HepG2 (cell line): ENCODE results near the gene UST. TPM values are rescaled to one million over a fixed set of nuclear protein-coding genes. Genes with fewer than 3 reads are reported as not detected.
A peak's percentile ranks its signal among the peaks of the same experiment; 100 is the strongest.

Experiments used
- ETS1 ChIP-seq: sonication (generic); formaldehyde crosslinking; IDR thresholded peaks from 2 replicates; pipeline ENCODE4 v1.4.0; 2020; ENCODE audit warnings: missing genetic modification reagents
- KMT2A ChIP-seq: sonication (generic); formaldehyde crosslinking; IDR thresholded peaks from 2 replicates; pipeline ENCODE4 v1.4.0; 2020; ENCODE audit warnings: missing genetic modification reagents
- MED8 ChIP-seq: sonication (generic); formaldehyde crosslinking; IDR thresholded peaks from 2 replicates; pipeline ENCODE4 v1.8.1; 2023; ENCODE audit warnings: mild to moderate bottlenecking, missing genetic modification reagents; ENCODE audit not compliant: insufficient replicate concordance
- PHF5A ChIP-seq: IDR thresholded peaks from one replicate; pipeline ENCODE4 v1.6.1; 2018; ENCODE audit warnings: low read depth, missing genetic modification reagents; ENCODE audit not compliant: unreplicated experiment
- PRMT3 ChIP-seq: sonication (generic); formaldehyde crosslinking; IDR thresholded peaks from 2 replicates; pipeline ENCODE4 v1.8.1; 2022; ENCODE audit warnings: low read depth, mild to moderate bottlenecking, moderate library complexity, missing genetic modification reagents, borderline replicate concordance
- RBAK ChIP-seq: sonication (generic); formaldehyde crosslinking; IDR thresholded peaks from 2 replicates; pipeline ENCODE4 v1.5.1; 2020; ENCODE audit warnings: mild to moderate bottlenecking, missing genetic modification reagents
- ZFP36L2 ChIP-seq: sonication (generic); formaldehyde crosslinking; IDR thresholded peaks from 2 replicates; pipeline ENCODE4 v1.4.0; 2020; ENCODE audit warnings: missing genetic modification reagents
- ZNF639 ChIP-seq: conservative IDR thresholded peaks from 2 replicates; pipeline ENCODE4 v1.6.1; 2018; ENCODE audit warnings: missing genetic modification reagents
- ZNF646 ChIP-seq: sonication (generic); formaldehyde crosslinking; IDR thresholded peaks from 2 replicates; pipeline ENCODE4 v1.9.0; 2021; ENCODE audit warnings: mild to moderate bottlenecking, missing genetic modification reagents
- polyA plus RNA-seq, 8 experiments: library from polyadenylated mRNA; depleted of rRNA in 3 of 8; stranded (reverse) in 7 of 8; unstranded in 1 of 8; fragments of >200 nt; fragmentation: Illumina TruSeq in 4 of 8; extraction: Trizol in 4 of 8; gene quantifications; 2 replicates each; pipeline versions ENCODE4 v1.2.1 to v1.2.3, GENCODE V29; 2011 to 2016; ENCODE audit warnings: low read depth in 4 of 8, missing spikeins in 1 of 8, mixed read lengths in 1 of 8; ENCODE audit not compliant: insufficient read depth in 1 of 8
- total RNA-seq, 5 experiments: library from RNA; depleted of rRNA; stranded (reverse); fragments of >200 nt; fragmentation: Illumina TruSeq; extraction: Trizol; gene quantifications; 2 replicates each; pipeline ENCODE4 v1.2.3, GENCODE V29; 2016; ENCODE audit warnings: low read depth in 1 of 5
- TF ChIP-seq, protein P1 (sequence below): sonication (generic); formaldehyde crosslinking; IDR thresholded peaks from 2 replicates; pipeline ENCODE4 v1.5.1; 2020; ENCODE audit warnings: mild to moderate bottlenecking, missing genetic modification reagents, borderline replicate concordance

UST gene
- total and polyA plus RNA-seq, 2 of the 13 experiments (the other 11 are each of a cell fraction or from before 2014, with no cell fraction given): 0.27 TPM; not detected in 1

GRCh38 chr6:148979014-148979901, 232.4 kb downstream of the UST start (continued):
- TF ChIP-seq, protein P1, sequence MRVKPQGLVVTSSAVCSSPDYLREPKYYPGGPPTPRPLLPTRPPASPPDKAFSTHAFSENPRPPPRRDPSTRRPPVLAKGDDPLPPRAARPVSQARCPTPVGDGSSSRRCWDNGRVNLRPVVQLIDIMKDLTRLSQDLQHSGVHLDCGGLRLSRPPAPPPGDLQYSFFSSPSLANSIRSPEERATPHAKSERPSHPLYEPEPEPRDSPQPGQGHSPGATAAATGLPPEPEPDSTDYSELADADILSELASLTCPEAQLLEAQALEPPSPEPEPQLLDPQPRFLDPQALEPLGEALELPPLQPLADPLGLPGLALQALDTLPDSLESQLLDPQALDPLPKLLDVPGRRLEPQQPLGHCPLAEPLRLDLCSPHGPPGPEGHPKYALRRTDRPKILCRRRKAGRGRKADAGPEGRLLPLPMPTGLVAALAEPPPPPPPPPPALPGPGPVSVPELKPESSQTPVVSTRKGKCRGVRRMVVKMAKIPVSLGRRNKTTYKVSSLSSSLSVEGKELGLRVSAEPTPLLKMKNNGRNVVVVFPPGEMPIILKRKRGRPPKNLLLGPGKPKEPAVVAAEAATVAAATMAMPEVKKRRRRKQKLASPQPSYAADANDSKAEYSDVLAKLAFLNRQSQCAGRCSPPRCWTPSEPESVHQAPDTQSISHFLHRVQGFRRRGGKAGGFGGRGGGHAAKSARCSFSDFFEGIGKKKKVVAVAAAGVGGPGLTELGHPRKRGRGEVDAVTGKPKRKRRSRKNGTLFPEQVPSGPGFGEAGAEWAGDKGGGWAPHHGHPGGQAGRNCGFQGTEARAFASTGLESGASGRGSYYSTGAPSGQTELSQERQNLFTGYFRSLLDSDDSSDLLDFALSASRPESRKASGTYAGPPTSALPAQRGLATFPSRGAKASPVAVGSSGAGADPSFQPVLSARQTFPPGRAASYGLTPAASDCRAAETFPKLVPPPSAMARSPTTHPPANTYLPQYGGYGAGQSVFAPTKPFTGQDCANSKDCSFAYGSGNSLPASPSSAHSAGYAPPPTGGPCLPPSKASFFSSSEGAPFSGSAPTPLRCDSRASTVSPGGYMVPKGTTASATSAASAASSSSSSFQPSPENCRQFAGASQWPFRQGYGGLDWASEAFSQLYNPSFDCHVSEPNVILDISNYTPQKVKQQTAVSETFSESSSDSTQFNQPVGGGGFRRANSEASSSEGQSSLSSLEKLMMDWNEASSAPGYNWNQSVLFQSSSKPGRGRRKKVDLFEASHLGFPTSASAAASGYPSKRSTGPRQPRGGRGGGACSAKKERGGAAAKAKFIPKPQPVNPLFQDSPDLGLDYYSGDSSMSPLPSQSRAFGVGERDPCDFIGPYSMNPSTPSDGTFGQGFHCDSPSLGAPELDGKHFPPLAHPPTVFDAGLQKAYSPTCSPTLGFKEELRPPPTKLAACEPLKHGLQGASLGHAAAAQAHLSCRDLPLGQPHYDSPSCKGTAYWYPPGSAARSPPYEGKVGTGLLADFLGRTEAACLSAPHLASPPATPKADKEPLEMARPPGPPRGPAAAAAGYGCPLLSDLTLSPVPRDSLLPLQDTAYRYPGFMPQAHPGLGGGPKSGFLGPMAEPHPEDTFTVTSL (CRISPR knock-in tag): peak; percentile 96
- TF ChIP-seq ZNF646 (CRISPR knock-in tag) (no peak), ZFP36L2 (CRISPR knock-in tag) (no peak), KMT2A (CRISPR knock-in tag) (no peak), ETS1 (CRISPR knock-in tag) (no peak), PHF5A (CRISPR knock-in tag) (peak; percentile 38), MED8 (CRISPR knock-in tag) (no peak), RBAK (no peak), PRMT3 (CRISPR knock-in tag) (no peak), ZNF639 (CRISPR knock-in tag) (no peak)
